Measurements from ENCODE around the gene YOD1. TPM values are rescaled to one million over a fixed set of nuclear protein-coding genes. Genes with fewer than 3 reads are reported as not detected.
A peak's percentile ranks its signal among the peaks of the same experiment; 100 is the strongest.

Gene YOD1
- total and polyA plus RNA-seq, 2 of the 4 experiments (the other 2 are of a cell fraction), result 1.8 to 5.4 TPM

DNA sequence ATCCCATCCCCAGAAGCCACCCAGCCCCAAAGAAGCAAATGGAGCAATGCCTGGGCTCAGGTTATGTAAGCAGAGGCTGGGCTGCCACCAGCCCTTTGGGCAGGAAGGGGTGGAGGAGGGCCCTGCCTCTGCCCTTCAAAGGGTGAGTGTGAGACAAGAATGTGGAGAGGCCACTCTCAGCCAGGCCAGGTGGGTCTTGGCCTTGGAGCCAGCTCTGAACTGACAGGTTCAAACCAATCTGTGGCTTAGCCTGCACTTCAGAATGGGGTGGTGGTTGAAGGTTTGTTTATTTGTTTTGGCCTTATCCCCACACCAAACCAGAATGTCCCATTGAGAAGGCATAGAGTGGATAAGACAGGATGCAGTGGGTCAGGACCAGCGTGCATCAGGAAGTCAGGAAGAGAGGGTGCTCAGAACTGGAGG lies 48.3 kb downstream of the YOD1 start:
- Histone ChIP-seq H3K23ac (ENCODE audit: low read depth, low read length) (no peak overlapping the region), H2BK120ac (ENCODE audit: low read depth, low read length) (no peak overlapping the region), H2BK20ac (ENCODE audit: low read depth, low read length) (no peak overlapping the region), H3K4me1 (ENCODE audit: control insufficient read depth, insufficient read depth, low read length) (peaks cover 6% of the 10 kb centered on the region), H3K4me2 (ENCODE audit: low read depth, low read length) (no peak overlapping the region), H4K5ac (ENCODE audit: low read depth, low read length) (no peak overlapping the region), H3K27me3 (ENCODE audit: control insufficient read depth, insufficient read depth, low read length) (no peaks in the 10 kb centered on the region; the same call in 1 of the 2 replicates), H2AFZ (replicated peaks; ENCODE audit: low read length, poor library complexity) (peak overlapping the region; percentile 37), H3K79me1 (ENCODE audit: low read depth in 1 of 2, low read length in 2 of 2) (no peaks in the 10 kb centered on the region), H3K18ac (ENCODE audit: low read depth, low read length) (no peak overlapping the region), H2AK9ac (replicated peaks; ENCODE audit: low read depth, low read length, poor library complexity) (no peak overlapping the region), H4K20me1 (ENCODE audit: insufficient read depth, low read length) (no peaks in the 10 kb centered on the region), H3K4me3 (ENCODE audit: insufficient read depth, low read depth, low read length) (no peak overlapping the region), H4K8ac (ENCODE audit: low read depth in 2 of 2, low read length in 2 of 2) (no peak overlapping the region), H2AK5ac (ENCODE audit: low read depth, low read length) (no peak overlapping the region), H3K9ac (ENCODE audit: low read depth, low read length) (no peak overlapping the region), H3K56ac (ENCODE audit: extremely low read depth, insufficient read depth, low read length) (no peak overlapping the region), H3K36me3 (ENCODE audit: control insufficient read depth, insufficient read depth, low read length) (no peaks in the 10 kb centered on the region), H3K4ac (ENCODE audit: low read depth, low read length) (no peak overlapping the region), H3K9me1 (ENCODE audit: insufficient read depth, low read length) (peaks cover 6% of the 10 kb centered on the region), H3K27ac (ENCODE audit: insufficient read depth, low read length) (no peak overlapping the region), H4K91ac (ENCODE audit: insufficient read depth, low read depth, low read length) (no peak overlapping the region), H2BK15ac (ENCODE audit: low read depth, low read length) (no peak overlapping the region), H3K9me3 (ENCODE audit: control insufficient read depth, insufficient read depth, low read length) (no peaks in the 10 kb centered on the region), H2BK5ac (ENCODE audit: low read depth, low read length, poor library complexity, severe bottlenecking) (no peak overlapping the region), H3K14ac (replicated peaks; ENCODE audit: low read depth, low read length) (no peak overlapping the region)
- ChIA-PET POLR2A (ENCODE audit: unreplicated experiment) (no interaction called here), CTCF (interaction anchor here (0.9 kb wide), 1 partner anchor 36 kb away, joined by 3 read pairs; no protein-coding TSS in a partner anchor)
- WGBS, 2 experiments (ENCODE audit: extremely low coverage in 2 of 2, insufficient read length in 1 of 2), result no CpG with 5 or more reads among the region's 1 CpG
- ATAC-seq (ENCODE audit: low read depth) (no peak), DNase-seq (peak; percentile 26)
- BruUV-seq (replicated peaks), result no TSS peak
- dilution Hi-C loops (cut with HindIII; ENCODE audit: low sequenced_read_pairs, unreplicated experiment) (no loop called here), in situ Hi-C loops (cut with MboI; ENCODE audit: low sequenced_read_pairs) (no loop called here), intact Hi-C loops (cut with micrococcal nuclease) (no loop called here)
- TF ChIP-seq RCOR1 (IDR thresholded peaks at IDR 0.05; ENCODE audit: insufficient replicate concordance, low read length) (no peak), FOS (IDR thresholded peaks at IDR 0.05; ENCODE audit: low read depth, low read length) (no peak), MAZ (IDR thresholded peaks at IDR 0.05; ENCODE audit: borderline replicate concordance, low read depth, low read length) (no peak), NFE2L2 (IDR thresholded peaks at IDR 0.05; ENCODE audit: low read depth, low read length) (no peak), BHLHE40 (IDR thresholded peaks at IDR 0.05; ENCODE audit: low read depth, low read length) (no peak)
- TF ChIP-seq, protein P1, sequence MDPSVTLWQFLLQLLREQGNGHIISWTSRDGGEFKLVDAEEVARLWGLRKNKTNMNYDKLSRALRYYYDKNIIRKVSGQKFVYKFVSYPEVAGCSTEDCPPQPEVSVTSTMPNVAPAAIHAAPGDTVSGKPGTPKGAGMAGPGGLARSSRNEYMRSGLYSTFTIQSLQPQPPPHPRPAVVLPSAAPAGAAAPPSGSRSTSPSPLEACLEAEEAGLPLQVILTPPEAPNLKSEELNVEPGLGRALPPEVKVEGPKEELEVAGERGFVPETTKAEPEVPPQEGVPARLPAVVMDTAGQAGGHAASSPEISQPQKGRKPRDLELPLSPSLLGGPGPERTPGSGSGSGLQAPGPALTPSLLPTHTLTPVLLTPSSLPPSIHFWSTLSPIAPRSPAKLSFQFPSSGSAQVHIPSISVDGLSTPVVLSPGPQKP (IDR thresholded peaks at IDR 0.05; ENCODE audit: borderline replicate concordance, low read depth, low read length), result no peak

All from IMR-90 (cell line).